SU-DHL-6 (cell line): ENCODE results near the gene COPS4.
"Not testable (repeated sequence)": the region's sequence is repeated elsewhere in the genome, so short reads cannot be mapped to it uniquely, and the experiment has no call there.

ENCODE experiments used
- H2AFZ ChIP-seq: fragments of 200-600 bp; sonication (generic); 2 replicates; pipeline ENCODE4 v1.6.1; 2014; ENCODE audit warnings: low read depth, mild to moderate bottlenecking, moderate library complexity, mixed read lengths, antibody characterized with exemption, low read length; ENCODE audit not compliant: severe bottlenecking
- H3F3A ChIP-seq: fragments of 200-600 bp; shearing (Covaris generic); 2 replicates; pipeline ENCODE4 v1.6.0; 2016; ENCODE audit warnings: antibody characterized with exemption, mild to moderate bottlenecking; ENCODE audit not compliant: insufficient read depth
- H3K27ac ChIP-seq: fragments of 200-600 bp; sonication (generic); 2 replicates; pipeline ENCODE4 v1.5.1; 2016; ENCODE audit warnings: low read depth, mild to moderate bottlenecking, low read length, moderate library complexity, mixed read lengths
- H3K27me3 ChIP-seq: fragments of 200-600 bp; sonication (generic), shearing (Covaris generic); 2 replicates; pipeline ENCODE4 v1.6.0; 2014; ENCODE audit warnings: mild to moderate bottlenecking, low read length
- H3K36me3 ChIP-seq: fragments of 200-600 bp; sonication (generic); 2 replicates; pipeline ENCODE4 v1.6.1; 2014; ENCODE audit warnings: mild to moderate bottlenecking, low read length, mixed read lengths
- H3K4me2 ChIP-seq: fragments of 300-600, 200-600 bp; shearing (Covaris generic), sonication (generic); 2 replicates; pipeline ENCODE4 v1.6.0; 2014; ENCODE audit warnings: low read length, low read depth, mild to moderate bottlenecking; ENCODE audit not compliant: poor library complexity, severe bottlenecking
- H3K4me3 ChIP-seq: fragments of 200-600 bp; sonication (generic); 2 replicates; pipeline ENCODE4 v1.5.1; 2014; ENCODE audit warnings: antibody characterized with exemption, low read length, mild to moderate bottlenecking, mixed read lengths; ENCODE audit not compliant: insufficient read depth, poor library complexity, severe bottlenecking
- H3K79me2 ChIP-seq: fragments of 200-600 bp; sonication (generic); 2 replicates; pipeline ENCODE4 v1.6.1; 2014; ENCODE audit warnings: mild to moderate bottlenecking, low read length, moderate library complexity; ENCODE audit not compliant: insufficient read depth
- H3K9ac ChIP-seq: fragments of 200-600 bp; sonication (generic); 2 replicates; pipeline ENCODE4 v1.7.0; 2014; ENCODE audit warnings: mild to moderate bottlenecking, low read length
- H3K9me2 ChIP-seq: fragments of 200-600 bp; sonication (generic); replicated peaks from 2 replicates; pipeline ENCODE4 v1.6.1; 2014; ENCODE audit warnings: low read length; ENCODE audit not compliant: insufficient read depth
- H3K9me3 ChIP-seq: fragments of 200-600 bp; sonication (generic); 2 replicates; pipeline ENCODE4 v1.6.1; 2014; ENCODE audit warnings: low read length, mixed read lengths; ENCODE audit not compliant: insufficient read depth
- H4K20me1 ChIP-seq: fragments of 200-600 bp; sonication (generic); 2 replicates; pipeline ENCODE4 v1.6.1; 2014; ENCODE audit warnings: low read depth, mild to moderate bottlenecking, antibody characterized with exemption, low read length, moderate library complexity, mixed read lengths
- EZH2phosphoT487 ChIP-seq: fragments of 200-600 bp; sonication (generic), shearing (Covaris generic); conservative IDR thresholded peaks from 2 replicates; pipeline ENCODE4 v1.6.1; 2018; ENCODE audit warnings: mild to moderate bottlenecking, antibody characterized with exemption, low read length, moderate library complexity, mixed read lengths
- TF ChIP-seq, protein P1 (sequence below): fragments of 200-600 bp; sonication (generic); IDR thresholded peaks from one replicate; pipeline ENCODE4 v1.5.1; 2017; ENCODE audit warnings: antibody characterized with exemption, mild to moderate bottlenecking, low read length, moderate library complexity; ENCODE audit not compliant: insufficient read depth, poor library complexity, severe bottlenecking

Gene COPS4

DNA sequence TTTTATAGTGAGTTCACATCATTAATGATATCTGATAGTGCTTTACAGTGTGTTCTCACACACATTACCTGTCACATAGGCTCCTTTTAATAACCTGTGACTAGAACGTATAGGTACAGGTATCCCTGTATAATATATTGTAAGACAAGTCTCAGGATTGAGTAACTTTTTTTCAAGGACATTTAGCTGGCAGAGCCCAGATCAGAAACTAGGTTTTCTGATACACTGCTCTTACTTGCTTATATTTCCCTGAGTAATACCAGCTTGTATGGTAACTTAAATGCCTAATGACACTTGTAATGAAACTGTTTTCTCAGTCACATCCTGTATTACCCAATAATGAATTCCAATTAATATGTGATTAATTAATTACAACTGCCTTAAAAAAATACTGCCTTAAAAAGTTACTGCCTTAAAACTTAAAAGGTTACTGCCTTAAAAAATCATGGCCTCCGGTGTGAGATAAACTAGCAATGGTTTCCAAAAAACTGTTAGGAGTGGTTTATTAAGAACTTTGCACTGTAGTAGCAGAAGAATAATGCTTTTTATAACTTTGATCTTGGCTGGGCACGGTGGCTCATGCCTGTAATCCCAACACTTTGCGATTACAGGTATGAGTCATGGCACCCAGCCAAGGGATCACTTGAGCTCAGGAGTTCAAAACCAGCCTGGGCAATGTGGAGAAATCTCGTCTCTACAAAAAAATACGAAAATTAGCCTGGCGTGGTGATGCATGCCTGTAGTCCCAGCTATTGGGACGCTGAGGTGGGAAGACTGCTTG lies 11.9 kb downstream of the COPS4 start:
- Histone ChIP-seq H3K9me3 (no peaks in the 10 kb centered on the region), H3K79me2 (no peaks in the 10 kb centered on the region; the same call in 1 of the 2 replicates), H2AFZ (no peak overlapping the region), H3K27ac (no peak overlapping the region), H4K20me1 (no peaks in the 10 kb centered on the region), H3K4me2 (no peak overlapping the region), H3K36me3 (no peaks in the 10 kb centered on the region; the same call in 1 of the 2 replicates), H3K27me3 (no peaks in the 10 kb centered on the region), H3K4me3 (no peak overlapping the region), H3K9me2 (no peaks in the 10 kb centered on the region), H3K9ac (no peak overlapping the region), H3F3A (no peaks in the 10 kb centered on the region)
- TF ChIP-seq, protein P1, sequence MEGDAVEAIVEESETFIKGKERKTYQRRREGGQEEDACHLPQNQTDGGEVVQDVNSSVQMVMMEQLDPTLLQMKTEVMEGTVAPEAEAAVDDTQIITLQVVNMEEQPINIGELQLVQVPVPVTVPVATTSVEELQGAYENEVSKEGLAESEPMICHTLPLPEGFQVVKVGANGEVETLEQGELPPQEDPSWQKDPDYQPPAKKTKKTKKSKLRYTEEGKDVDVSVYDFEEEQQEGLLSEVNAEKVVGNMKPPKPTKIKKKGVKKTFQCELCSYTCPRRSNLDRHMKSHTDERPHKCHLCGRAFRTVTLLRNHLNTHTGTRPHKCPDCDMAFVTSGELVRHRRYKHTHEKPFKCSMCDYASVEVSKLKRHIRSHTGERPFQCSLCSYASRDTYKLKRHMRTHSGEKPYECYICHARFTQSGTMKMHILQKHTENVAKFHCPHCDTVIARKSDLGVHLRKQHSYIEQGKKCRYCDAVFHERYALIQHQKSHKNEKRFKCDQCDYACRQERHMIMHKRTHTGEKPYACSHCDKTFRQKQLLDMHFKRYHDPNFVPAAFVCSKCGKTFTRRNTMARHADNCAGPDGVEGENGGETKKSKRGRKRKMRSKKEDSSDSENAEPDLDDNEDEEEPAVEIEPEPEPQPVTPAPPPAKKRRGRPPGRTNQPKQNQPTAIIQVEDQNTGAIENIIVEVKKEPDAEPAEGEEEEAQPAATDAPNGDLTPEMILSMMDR = no peak
- no peak for TF ChIP-seq EZH2phosphoT487

DNA sequence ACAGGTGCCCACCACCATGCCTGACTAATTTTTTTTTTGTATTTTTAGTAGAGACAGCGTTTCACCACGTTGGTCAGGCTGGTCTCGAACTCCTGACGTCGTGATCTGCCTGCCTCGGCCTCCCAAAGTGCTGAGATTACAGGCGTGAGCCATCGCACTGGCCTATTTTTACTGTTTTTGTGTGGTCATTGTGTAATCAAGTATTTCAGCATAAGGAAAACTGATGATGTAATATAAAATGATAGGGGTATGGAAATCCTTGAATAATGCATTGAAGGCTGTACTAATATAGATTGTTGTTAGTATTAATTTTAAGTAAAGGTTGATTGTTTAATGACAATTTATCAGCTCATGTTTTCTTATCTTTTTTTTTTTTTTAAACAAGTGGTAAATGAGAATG lies 13.8 kb downstream of the COPS4 start:
- not testable (repeated sequence) for H3K36me3 ChIP-seq, H3K9me2 ChIP-seq

DNA sequence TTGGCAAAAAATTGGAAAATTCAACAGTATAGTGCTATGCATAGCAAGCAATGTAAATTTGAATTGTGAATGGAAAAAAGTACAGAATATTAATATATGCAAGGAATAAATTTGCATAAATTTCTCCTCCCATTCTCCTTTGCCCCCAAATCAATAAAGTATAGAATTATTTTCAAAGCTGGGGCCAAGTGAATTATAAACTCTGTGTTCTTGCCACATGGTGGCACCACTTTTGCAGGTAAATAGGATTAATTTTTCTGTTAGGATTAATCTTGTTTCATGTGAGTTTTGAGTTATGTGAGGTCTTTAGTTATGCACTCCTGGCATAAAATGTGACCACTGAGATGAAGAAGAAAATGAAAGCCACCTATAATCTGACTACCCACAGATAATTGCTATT lies 19.9 kb downstream of the COPS4 start:
- no peaks in the 10 kb centered on the region for H4K20me1 ChIP-seq
- no peak overlapping the region for H3K9ac ChIP-seq
- no peaks in the 10 kb centered on the region for H3K9me3 ChIP-seq
- no peaks in the 10 kb centered on the region for H3K79me2 ChIP-seq
- TF ChIP-seq, protein P1 = no peak
- TF ChIP-seq EZH2phosphoT487 = no peak
- H3K36me3 ChIP-seq = no peaks in the 10 kb centered on the region
- H2AFZ ChIP-seq = no peak overlapping the region
- H3K9me2 ChIP-seq = no peaks in the 10 kb centered on the region
- no peaks in the 10 kb centered on the region for H3K27me3 ChIP-seq
- no peak overlapping the region for H3K27ac ChIP-seq
- no peak overlapping the region for H3K4me2 ChIP-seq
- H3K4me3 ChIP-seq = no peak overlapping the region
- H3F3A ChIP-seq = no peaks in the 10 kb centered on the region

More for the DNA sequence above, 13.8 kb downstream of the COPS4 start:
- not testable (repeated sequence) for H3K4me3 ChIP-seq, H3K9me3 ChIP-seq, H3K4me2 ChIP-seq, H3K27me3 ChIP-seq, H3K79me2 ChIP-seq, H3F3A ChIP-seq, H3K9ac ChIP-seq, H2AFZ ChIP-seq, H4K20me1 ChIP-seq, H3K27ac ChIP-seq

DNA sequence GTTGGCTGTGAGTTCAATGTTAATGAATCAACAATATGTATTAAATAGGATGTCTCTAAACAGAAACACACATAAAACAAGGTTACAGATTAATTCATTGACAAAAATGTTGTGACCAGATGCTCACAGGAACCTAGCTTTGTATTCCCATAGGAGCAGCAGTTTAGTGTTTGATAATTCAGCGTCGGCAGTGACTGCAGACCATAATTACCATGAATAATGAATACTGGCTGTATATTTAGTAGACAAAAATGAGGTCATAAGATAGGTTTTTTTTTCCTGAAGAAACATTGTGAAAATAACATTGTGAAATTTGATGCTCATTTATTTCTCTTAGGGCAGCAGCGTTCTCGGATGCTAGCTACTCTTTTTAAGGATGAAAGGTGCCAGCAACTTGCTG lies 27.8 kb downstream of the COPS4 start:
- no peak for TF ChIP-seq EZH2phosphoT487
- TF ChIP-seq, protein P1 = no peak
- H3K9me3 ChIP-seq = no peaks in the 10 kb centered on the region
- no peaks in the 10 kb centered on the region for H3K9me2 ChIP-seq
- H4K20me1 ChIP-seq = no peaks in the 10 kb centered on the region
- H3K36me3 ChIP-seq = no peaks in the 10 kb centered on the region
- H3K27me3 ChIP-seq = no peaks in the 10 kb centered on the region
- no peak overlapping the region for H2AFZ ChIP-seq
- H3K9ac ChIP-seq = no peak overlapping the region
- no peak overlapping the region for H3K4me3 ChIP-seq
- no peaks in the 10 kb centered on the region for H3K79me2 ChIP-seq
- H3K4me2 ChIP-seq = no peak overlapping the region
- H3F3A ChIP-seq = no peaks in the 10 kb centered on the region
- no peak overlapping the region for H3K27ac ChIP-seq
